Uterus (tissue), 4 donors: ENCODE measurements around the gene CAPS. TPM values are rescaled to one million over a fixed set of nuclear protein-coding genes. Genes with fewer than 3 reads are reported as not detected.

ENCODE experiments used
- DNase-seq, 2 donors: peaks; one replicate each; pipeline ENCODE4 v3.0.0-alpha.2; 2019 to 2020
- H3K27ac ChIP-seq, 2 donors: fragments of 200-600 bp; sonication (generic); 1 replicate in 1 of 2; 2 replicates in 1 of 2; pipeline ENCODE4 v1.5.1; 2016 to 2018
- H3K27me3 ChIP-seq, 2 donors: fragments of 200-600 bp; sonication (generic); one replicate each; pipeline ENCODE4 v1.5.1; 2018 to 2019; ENCODE audit warnings: control low read depth in 1 of 2
- H3K36me3 ChIP-seq, 2 donors: fragments of 200-600 bp; sonication (generic); one replicate each; pipeline ENCODE4 v1.5.1; 2019; ENCODE audit warnings: control low read depth in 1 of 2
- H3K4me1 ChIP-seq, 2 donors: fragments of 200-600 bp; sonication (generic); one replicate each; pipeline ENCODE4 v1.5.1; 2018 to 2019; ENCODE audit warnings: control low read depth in 1 of 2
- H3K4me3 ChIP-seq, 2 donors: fragments of 200-600 bp; sonication (generic); 1 replicate in 1 of 2; 2 replicates in 1 of 2; pipeline ENCODE4 v1.5.1; 2018 to 2019; ENCODE audit warnings: mild to moderate bottlenecking in 1 of 2
- H3K9me3 ChIP-seq, 2 donors: fragments of 200-600 bp; sonication (generic); one replicate each; pipeline ENCODE4 v1.5.1; 2019; ENCODE audit warnings: control low read depth in 1 of 2
- POLR2A ChIP-seq, 2 donors: fragments of 450-650 bp; IDR thresholded peaks; one replicate each; pipeline ENCODE4 v1.6.1; 2016; ENCODE audit warnings: antibody characterized with exemption in 2 of 2, mild to moderate bottlenecking in 1 of 2, moderate library complexity in 1 of 2
- intact Hi-C: fragments of 100-400 bp; cut with DNase I; formaldehyde crosslinking; loops from one replicate; pipeline ENCODE4 v1.15.1; 2023; ENCODE audit warnings: low total_unique reads
- total RNA-seq, 4 donors: library from RNA; depleted of rRNA in 3 of 4; stranded (reverse); fragments of >200 nt in 3 of 4; gene quantifications; one replicate each; pipeline versions ENCODE4 v1.1.0 to v1.2.4, GENCODE V29; 2014 to 2023
- TF ChIP-seq, protein P1 (sequence below), 4 experiments: fragments of 200-600 bp in 2 of 4; fragments of 450-650 bp in 2 of 4; sonication (generic) in 2 of 4; IDR thresholded peaks; one replicate each; pipeline ENCODE4 v1.5.1; 2016 to 2019; ENCODE audit warnings: antibody characterized with exemption in 4 of 4, mild to moderate bottlenecking in 2 of 4, moderate library complexity in 1 of 4
- donor health status: DM: yes; HTN: yes; CAD: no.

CAPS gene
- total RNA-seq, 4 donors from 2014 or later, result 2.0 to 48.7 (median 12.4) TPM

- intact Hi-C loops, result no loop called here
- TF ChIP-seq, protein P1, sequence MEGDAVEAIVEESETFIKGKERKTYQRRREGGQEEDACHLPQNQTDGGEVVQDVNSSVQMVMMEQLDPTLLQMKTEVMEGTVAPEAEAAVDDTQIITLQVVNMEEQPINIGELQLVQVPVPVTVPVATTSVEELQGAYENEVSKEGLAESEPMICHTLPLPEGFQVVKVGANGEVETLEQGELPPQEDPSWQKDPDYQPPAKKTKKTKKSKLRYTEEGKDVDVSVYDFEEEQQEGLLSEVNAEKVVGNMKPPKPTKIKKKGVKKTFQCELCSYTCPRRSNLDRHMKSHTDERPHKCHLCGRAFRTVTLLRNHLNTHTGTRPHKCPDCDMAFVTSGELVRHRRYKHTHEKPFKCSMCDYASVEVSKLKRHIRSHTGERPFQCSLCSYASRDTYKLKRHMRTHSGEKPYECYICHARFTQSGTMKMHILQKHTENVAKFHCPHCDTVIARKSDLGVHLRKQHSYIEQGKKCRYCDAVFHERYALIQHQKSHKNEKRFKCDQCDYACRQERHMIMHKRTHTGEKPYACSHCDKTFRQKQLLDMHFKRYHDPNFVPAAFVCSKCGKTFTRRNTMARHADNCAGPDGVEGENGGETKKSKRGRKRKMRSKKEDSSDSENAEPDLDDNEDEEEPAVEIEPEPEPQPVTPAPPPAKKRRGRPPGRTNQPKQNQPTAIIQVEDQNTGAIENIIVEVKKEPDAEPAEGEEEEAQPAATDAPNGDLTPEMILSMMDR (IDR thresholded peaks at IDR 0.05), result no peak
- TF ChIP-seq POLR2A (IDR thresholded peaks at IDR 0.05), result no peak
- peak in 1 of 2 donors; percentile 48 for DNase-seq
- H3K9me3 ChIP-seq, result no peaks in the 10 kb centered on the region
- peak overlapping the region; percentile 91 for H3K27ac ChIP-seq
- no peaks in the 10 kb centered on the region for H3K27me3 ChIP-seq
- peak overlapping the region; percentile 64 to 88 for H3K4me3 ChIP-seq
- H3K36me3 ChIP-seq, result no peaks in the 10 kb centered on the region
- peaks cover 0 to 14% of the 10 kb centered on the region in 2 donors for H3K4me1 ChIP-seq
Observed at GRCh38 chr19:5903056-5903623, 10.9 kb upstream of the CAPS start.

DNA sequence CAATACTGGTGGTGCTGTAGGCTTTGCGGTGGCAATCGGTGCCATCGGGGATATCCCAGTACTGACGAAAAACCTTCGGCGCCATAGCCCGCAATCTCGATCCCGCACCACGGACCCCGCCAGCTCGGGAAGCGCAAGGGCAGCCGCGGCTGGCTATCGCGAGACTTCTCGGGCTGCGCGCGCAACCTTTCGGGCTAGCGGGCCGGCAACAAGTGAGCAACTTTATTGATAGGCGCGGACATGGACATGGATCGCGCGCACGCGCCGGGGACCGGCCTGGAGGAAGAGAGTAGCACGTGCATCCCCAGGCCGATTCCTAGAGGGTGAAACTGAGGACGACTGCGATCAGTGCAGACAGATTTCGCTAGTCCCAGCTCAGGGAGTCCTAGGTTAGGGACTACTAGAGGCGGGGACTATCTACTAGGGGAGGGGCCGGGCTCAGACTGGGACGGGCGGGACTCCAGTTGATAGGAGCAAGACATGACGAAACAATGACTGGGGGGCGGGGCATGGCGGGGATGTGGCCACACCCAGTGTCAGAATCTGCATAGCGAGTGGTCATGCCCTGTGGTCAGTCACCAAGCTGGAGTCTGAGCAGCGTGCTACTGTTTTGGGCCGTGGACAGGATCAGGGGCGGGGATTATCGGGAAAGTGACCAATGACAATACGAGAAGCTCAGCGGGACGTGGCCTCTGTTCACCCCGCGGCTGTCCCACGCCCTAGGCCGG is 10.3 kb upstream of the CAPS start, which contains the start of gene NDUFA11:
TSS of gene NDUFA11 (minus strand) at position 167 of the 728 bp plus-strand sequence. CDS start at position 85, 82 bp downstream.
- peaks cover 0 to 14% of the 10 kb centered on the region in 2 donors for H3K4me1 ChIP-seq
- DNase-seq, result peak; percentile 99 to 100
- TF ChIP-seq, protein P1 (IDR thresholded peaks at IDR 0.05), result peak in 1 of 4 experiments; percentile 21
- peak; percentile 55 to 77 for TF ChIP-seq POLR2A (IDR thresholded peaks at IDR 0.05)
- no peaks in the 10 kb centered on the region for H3K36me3 ChIP-seq
- peak within 1 kb of the TSS; percentile 91 for H3K27ac ChIP-seq
- no peaks in the 10 kb centered on the region for H3K9me3 ChIP-seq
- H3K4me3 ChIP-seq, result peak within 1 kb of the TSS; percentile 64 to 88
- no peaks in the 10 kb centered on the region for H3K27me3 ChIP-seq
- intact Hi-C loops, result no loop called here

GRCh38 chr19:5904352-5905113 is 9.5 kb upstream of the CAPS start, which contains the start of gene VMAC:
TSS of gene VMAC (plus strand) at chr19:5904872. CDS start at chr19:5904891, 19 bp downstream.
- no peaks in the 10 kb centered on the region for H3K9me3 ChIP-seq
- H3K4me1 ChIP-seq, result peaks cover 0 to 14% of the 10 kb centered on the region in 2 donors
- DNase-seq, result peak; percentile 100
- peak within 1 kb of the TSS; percentile 64 to 88 for H3K4me3 ChIP-seq
- peak in 1 of 2 donors; percentile 68 for TF ChIP-seq POLR2A (IDR thresholded peaks at IDR 0.05)
- TF ChIP-seq, protein P1 (IDR thresholded peaks at IDR 0.05), result no peak
- no peaks in the 10 kb centered on the region for H3K27me3 ChIP-seq
- H3K27ac ChIP-seq, result peak within 1 kb of the TSS; percentile 91
- H3K36me3 ChIP-seq, result no peaks in the 10 kb centered on the region
- intact Hi-C loops, result no loop called here

GRCh38 chr19:5905114-5905778 is 8.8 kb upstream of the CAPS start:
- DNase-seq, result no peak
- TF ChIP-seq, protein P1 (IDR thresholded peaks at IDR 0.05), result no peak
- TF ChIP-seq POLR2A (IDR thresholded peaks at IDR 0.05), result no peak
- H3K36me3 ChIP-seq, result no peaks in the 10 kb centered on the region
- H3K27me3 ChIP-seq, result no peaks in the 10 kb centered on the region
- H3K9me3 ChIP-seq, result no peaks in the 10 kb centered on the region
- intact Hi-C loops, result no loop called here
- peaks cover 0 to 14% of the 10 kb centered on the region in 2 donors for H3K4me1 ChIP-seq
- peak overlapping the region; percentile 11 to 91 for H3K27ac ChIP-seq
- peak overlapping the region; percentile 41 to 64 for H3K4me3 ChIP-seq
